HG03457 (cell line): ENCODE measurements around the gene ITGB8.

Experiments used
- ATAC-seq: cut with Tn5 transposase; IDR thresholded peaks from one replicate; pipeline ENCODE4 v1.9.1; 2021; ENCODE audit warnings: moderate number of reproducible peaks; ENCODE audit not compliant: unreplicated experiment

The ITGB8 gene

GRCh38 chr7:20450536-20450935 lies 119.8 kb downstream of the ITGB8 start:
- no peak for ATAC-seq

DNA sequence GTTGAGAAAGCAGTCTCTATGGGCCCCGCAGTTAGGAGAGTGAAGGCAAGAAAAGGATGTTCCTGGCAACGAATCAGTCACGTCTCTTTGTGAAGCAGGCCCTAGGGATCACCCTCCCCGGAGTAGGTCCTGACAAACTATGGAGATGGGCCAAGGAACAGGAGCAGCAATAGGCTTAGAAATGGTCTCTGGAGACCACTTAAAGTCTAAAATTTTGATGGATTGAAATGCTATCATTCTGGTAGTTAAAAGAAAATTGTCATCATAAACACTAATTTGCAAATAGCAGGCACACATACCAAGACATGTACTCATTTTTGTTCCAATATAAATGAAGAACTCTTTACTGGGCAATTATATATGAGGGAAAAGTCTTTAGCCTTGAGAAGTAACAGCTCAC lies 123.5 kb downstream of the ITGB8 start:
- ATAC-seq, result no peak

DNA sequence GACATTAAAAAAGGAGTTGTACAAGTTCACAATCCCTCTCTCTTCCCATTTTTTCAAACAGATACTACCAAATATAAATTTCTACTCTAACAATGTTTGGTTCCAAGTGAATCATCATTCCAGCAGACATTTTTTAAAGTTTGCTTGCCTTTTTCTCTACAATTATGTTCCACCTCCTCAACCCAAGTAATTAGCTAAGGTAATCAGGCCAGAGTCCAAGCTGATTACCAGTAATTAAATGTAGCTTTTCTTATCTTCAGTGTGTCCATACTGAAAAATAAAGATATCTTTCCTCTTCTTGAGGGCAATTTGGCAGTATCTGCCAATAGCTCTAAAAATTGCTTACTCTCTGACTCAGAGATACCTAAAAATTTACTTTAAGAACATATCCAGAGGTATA lies 126.0 kb downstream of the ITGB8 start:
- no peak for ATAC-seq

GRCh38 chr7:20458521-20458920 lies 127.8 kb downstream of the ITGB8 start:
- ATAC-seq, result no peak

DNA sequence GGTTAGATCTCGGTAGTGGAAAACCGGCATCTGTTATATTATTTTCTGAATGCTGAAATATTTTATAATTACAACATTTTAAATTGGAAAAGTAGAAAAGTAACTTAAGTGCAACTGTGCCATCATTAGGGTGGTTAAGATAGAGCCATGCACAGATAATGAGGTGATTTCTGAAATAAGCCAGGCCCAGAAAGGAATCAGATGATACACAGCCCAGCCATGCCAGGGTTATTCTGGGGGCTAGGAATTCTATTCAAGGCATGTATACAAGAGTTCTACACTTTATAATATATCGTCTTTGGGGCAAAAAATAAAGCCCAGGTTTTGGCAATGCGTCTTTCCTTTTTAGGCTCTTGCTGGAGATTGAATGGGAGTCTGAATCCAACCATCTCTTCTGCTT lies 128.7 kb downstream of the ITGB8 start:
- no peak for ATAC-seq

DNA sequence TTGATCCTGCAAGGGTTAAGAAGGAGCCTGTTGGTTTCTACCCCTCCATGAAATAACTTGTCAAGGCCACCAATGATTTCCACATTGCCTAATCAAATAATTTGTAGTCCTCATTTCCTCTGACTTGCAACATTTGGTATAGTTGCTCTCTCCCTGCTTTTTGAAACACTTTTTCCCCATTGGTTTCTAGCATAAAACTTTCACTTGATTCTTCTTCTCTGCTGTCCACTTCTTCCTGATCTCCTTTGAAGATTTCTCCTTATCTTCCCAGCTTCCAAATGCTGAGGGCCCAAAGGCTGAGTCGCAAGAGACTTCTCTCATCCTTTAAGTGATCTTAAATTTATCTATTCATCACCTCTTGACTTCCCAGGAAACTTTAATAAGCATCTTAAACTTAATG lies 134.2 kb downstream of the ITGB8 start:
- ATAC-seq, result no peak
